Panc1 (cell line): Measurements from ENCODE around the gene EIF4E3. TPM values are rescaled to one million over a fixed set of nuclear protein-coding genes. Genes with fewer than 3 reads are reported as not detected.

Experiments
- ATAC-seq: fragments of 200-7000 bp; cut with Tn5 transposase; 2 replicates; pipeline ENCODE4 v1.9.1; 2020; ENCODE audit warnings: mild to moderate bottlenecking, moderate library complexity
- BruUV-seq: library from RNA; stranded (reverse); fragments of 400-500 nt; replicated peaks from 2 replicates; lab custom pipeline; 2021; lab: Mats Ljungman, UMichigan
- CTCF ChIA-PET: fragments of 300-600 bp; sonication (Branson Sonifier 250); formaldehyde crosslinking; loops from one replicate; lab custom pipeline; 2022; ENCODE audit warnings: antibody characterized with exemption; lab: Charles Lee
- POLR2A ChIA-PET: fragments of 300-600 bp; sonication (Branson Sonifier 250); formaldehyde crosslinking; loops from one replicate; lab custom pipeline; 2022; ENCODE audit warnings: antibody characterized with exemption; lab: Charles Lee
- DNase-seq: peaks from one replicate; pipeline ENCODE4 v3.0.0-alpha.2; 2010; ENCODE audit warnings: low read depth, low spot score
- H3K27ac ChIP-seq: 2 replicates; pipeline ENCODE4 v1.5.1; 2011; ENCODE audit warnings: mild to moderate bottlenecking, low read length, inconsistent platforms
- H3K27me3 ChIP-seq: fragments of 200-500 bp; sonication (Bioruptor generic); 2 replicates; pipeline ENCODE4 v1.6.0; 2014; ENCODE audit warnings: low read length, inconsistent platforms; ENCODE audit not compliant: control insufficient read depth, insufficient read depth
- H3K36me3 ChIP-seq: fragments of 200-500 bp; sonication (Bioruptor generic); 2 replicates; pipeline ENCODE4 v1.5.1; 2014; ENCODE audit warnings: inconsistent platforms, mild to moderate bottlenecking, low read length, moderate library complexity; ENCODE audit not compliant: control insufficient read depth, insufficient read depth
- H3K4me1 ChIP-seq: 2 replicates; pipeline ENCODE4 v1.5.1; 2011; ENCODE audit warnings: inconsistent platforms, mild to moderate bottlenecking, low read length, moderate library complexity; ENCODE audit not compliant: control insufficient read depth, insufficient read depth
- H3K4me3 ChIP-seq, 2 experiments: 2 replicates each; pipeline ENCODE4 v1.5.1; 2011 to 2012; ENCODE audit warnings: low read depth in 2 of 2, low read length in 2 of 2, mild to moderate bottlenecking in 2 of 2, inconsistent platforms in 1 of 2, moderate library complexity in 1 of 2
- H3K9me3 ChIP-seq: fragments of 200-500 bp; sonication (Bioruptor generic); 2 replicates; pipeline ENCODE4 v1.5.1; 2014; ENCODE audit warnings: low read depth, mild to moderate bottlenecking, inconsistent platforms, low read length, moderate library complexity; ENCODE audit not compliant: control insufficient read depth, insufficient read depth
- POLR2AphosphoS5 ChIP-seq: IDR thresholded peaks from 2 replicates; pipeline ENCODE4 v1.6.1; 2012; ENCODE audit warnings: mild to moderate bottlenecking, low read depth, low read length, moderate library complexity
- SIN3A ChIP-seq: IDR thresholded peaks from 2 replicates; pipeline ENCODE4 v1.6.1; 2012; ENCODE audit warnings: low read depth, mild to moderate bottlenecking, low read length, moderate library complexity, borderline replicate concordance; ENCODE audit not compliant: insufficient read depth
- TCF7L2 ChIP-seq: IDR thresholded peaks from 2 replicates; pipeline ENCODE4 v1.6.1; 2011; ENCODE audit warnings: mild to moderate bottlenecking, low read depth, low read length, inconsistent platforms
- in situ Hi-C: cut with HindIII; loops from 2 replicates; pipeline ENCODE4 v1.10.0; 2016; ENCODE audit warnings: low sequenced_read_pairs, low pct_unique_long_range_greater_than_20kb
- intact Hi-C: fragments of 100-400 bp; cut with micrococcal nuclease; formaldehyde crosslinking; loops from one replicate; pipeline ENCODE4 v1.10.0; 2022; ENCODE audit not compliant: unreplicated experiment
- total RNA-seq: library from RNA; stranded (reverse); gene quantifications from one replicate; pipeline ENCODE4 v1.2.1, GENCODE V29; 2021; ENCODE audit not compliant: unreplicated experiment
- TF ChIP-seq, protein P1 (sequence below): fragments of 450-650 bp; IDR thresholded peaks from 2 replicates; pipeline ENCODE4 v1.5.1; 2017; ENCODE audit warnings: mild to moderate bottlenecking
- TF ChIP-seq, protein P2 (sequence below), 2 experiments: IDR thresholded peaks; 2 replicates each; pipeline ENCODE4 v1.6.1; 2011 to 2012; ENCODE audit warnings: low read depth in 2 of 2, control low read depth in 1 of 2, low read length in 1 of 2, mild to moderate bottlenecking in 1 of 2, moderate library complexity in 1 of 2; ENCODE audit not compliant: insufficient read depth in 1 of 2

EIF4E3 gene
- total RNA-seq, 1 experiment from 2014 or later, result 0.39 TPM

DNA sequence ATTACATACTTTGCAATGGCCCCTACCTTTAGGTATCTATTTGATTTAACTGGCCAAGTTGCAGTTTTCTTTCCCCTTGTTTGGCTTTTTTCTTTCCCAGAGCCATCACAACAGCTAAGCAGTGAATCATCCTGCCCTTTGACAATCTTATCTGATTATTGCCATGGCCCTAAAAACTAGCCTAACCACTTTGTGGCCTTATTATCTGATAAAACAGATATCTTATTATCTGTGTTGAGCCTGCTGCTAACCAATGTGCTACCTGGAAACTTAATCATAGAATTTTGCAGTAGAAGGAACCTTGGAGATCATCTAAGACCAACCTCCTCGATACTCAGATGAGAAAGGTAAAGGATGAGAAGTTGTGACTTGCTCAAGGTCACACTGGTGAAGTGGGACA, 37.1 kb downstream of the EIF4E3 start:
- H3K27ac ChIP-seq, result no peak overlapping the region
- no peaks in the 10 kb centered on the region; the same call in 1 of the 2 replicates for H3K27me3 ChIP-seq
- BruUV-seq, result no TSS peak
- no peaks in the 10 kb centered on the region for H3K36me3 ChIP-seq
- TF ChIP-seq, protein P1, sequence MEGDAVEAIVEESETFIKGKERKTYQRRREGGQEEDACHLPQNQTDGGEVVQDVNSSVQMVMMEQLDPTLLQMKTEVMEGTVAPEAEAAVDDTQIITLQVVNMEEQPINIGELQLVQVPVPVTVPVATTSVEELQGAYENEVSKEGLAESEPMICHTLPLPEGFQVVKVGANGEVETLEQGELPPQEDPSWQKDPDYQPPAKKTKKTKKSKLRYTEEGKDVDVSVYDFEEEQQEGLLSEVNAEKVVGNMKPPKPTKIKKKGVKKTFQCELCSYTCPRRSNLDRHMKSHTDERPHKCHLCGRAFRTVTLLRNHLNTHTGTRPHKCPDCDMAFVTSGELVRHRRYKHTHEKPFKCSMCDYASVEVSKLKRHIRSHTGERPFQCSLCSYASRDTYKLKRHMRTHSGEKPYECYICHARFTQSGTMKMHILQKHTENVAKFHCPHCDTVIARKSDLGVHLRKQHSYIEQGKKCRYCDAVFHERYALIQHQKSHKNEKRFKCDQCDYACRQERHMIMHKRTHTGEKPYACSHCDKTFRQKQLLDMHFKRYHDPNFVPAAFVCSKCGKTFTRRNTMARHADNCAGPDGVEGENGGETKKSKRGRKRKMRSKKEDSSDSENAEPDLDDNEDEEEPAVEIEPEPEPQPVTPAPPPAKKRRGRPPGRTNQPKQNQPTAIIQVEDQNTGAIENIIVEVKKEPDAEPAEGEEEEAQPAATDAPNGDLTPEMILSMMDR, result no peak
- TF ChIP-seq, protein P2, sequence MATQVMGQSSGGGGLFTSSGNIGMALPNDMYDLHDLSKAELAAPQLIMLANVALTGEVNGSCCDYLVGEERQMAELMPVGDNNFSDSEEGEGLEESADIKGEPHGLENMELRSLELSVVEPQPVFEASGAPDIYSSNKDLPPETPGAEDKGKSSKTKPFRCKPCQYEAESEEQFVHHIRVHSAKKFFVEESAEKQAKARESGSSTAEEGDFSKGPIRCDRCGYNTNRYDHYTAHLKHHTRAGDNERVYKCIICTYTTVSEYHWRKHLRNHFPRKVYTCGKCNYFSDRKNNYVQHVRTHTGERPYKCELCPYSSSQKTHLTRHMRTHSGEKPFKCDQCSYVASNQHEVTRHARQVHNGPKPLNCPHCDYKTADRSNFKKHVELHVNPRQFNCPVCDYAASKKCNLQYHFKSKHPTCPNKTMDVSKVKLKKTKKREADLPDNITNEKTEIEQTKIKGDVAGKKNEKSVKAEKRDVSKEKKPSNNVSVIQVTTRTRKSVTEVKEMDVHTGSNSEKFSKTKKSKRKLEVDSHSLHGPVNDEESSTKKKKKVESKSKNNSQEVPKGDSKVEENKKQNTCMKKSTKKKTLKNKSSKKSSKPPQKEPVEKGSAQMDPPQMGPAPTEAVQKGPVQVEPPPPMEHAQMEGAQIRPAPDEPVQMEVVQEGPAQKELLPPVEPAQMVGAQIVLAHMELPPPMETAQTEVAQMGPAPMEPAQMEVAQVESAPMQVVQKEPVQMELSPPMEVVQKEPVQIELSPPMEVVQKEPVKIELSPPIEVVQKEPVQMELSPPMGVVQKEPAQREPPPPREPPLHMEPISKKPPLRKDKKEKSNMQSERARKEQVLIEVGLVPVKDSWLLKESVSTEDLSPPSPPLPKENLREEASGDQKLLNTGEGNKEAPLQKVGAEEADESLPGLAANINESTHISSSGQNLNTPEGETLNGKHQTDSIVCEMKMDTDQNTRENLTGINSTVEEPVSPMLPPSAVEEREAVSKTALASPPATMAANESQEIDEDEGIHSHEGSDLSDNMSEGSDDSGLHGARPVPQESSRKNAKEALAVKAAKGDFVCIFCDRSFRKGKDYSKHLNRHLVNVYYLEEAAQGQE (IDR thresholded peaks at IDR 0.05; ENCODE audit: insufficient read depth in 1 of 2, low read depth in 2 of 2, low read length in 1 of 2), result no peak
- no peak for TF ChIP-seq SIN3A
- no peak for TF ChIP-seq POLR2AphosphoS5
- TF ChIP-seq TCF7L2, result no peak
- H3K4me3 ChIP-seq, result no peak overlapping the region
- no peaks in the 10 kb centered on the region for H3K4me1 ChIP-seq
- ChIA-PET POLR2A (no interaction called here), CTCF (no interaction called here)
- no peaks in the 10 kb centered on the region for H3K9me3 ChIP-seq
- in situ Hi-C loops (no loop called here), intact Hi-C loops (no loop called here)
- no peak for DNase-seq
- no peak for ATAC-seq

DNA sequence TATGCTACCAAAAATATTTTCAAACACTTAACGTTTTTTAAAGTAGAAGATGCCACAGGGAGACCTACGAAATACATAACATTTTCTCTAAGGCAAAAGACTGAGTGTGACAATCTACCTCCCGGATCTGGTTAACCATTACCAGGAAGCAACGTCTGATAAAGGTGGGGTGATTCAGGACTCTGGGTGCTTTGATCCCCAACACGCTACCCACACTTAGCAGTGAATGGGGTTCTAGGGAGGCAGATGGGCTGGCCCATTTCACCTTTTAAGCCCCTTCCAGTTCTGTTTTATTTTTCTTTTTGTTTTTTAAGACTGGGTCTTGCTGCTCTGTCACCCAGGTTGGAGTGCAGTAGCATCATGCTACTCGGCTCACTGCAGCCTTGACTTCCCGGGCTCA, 39.5 kb downstream of the EIF4E3 start:
- H3K4me1 ChIP-seq, result no peaks in the 10 kb centered on the region
- BruUV-seq, result no TSS peak
- intact Hi-C loops, result no loop called here
- no peaks in the 10 kb centered on the region for H3K36me3 ChIP-seq
- TF ChIP-seq TCF7L2, result no peak
- TF ChIP-seq, protein P2 (IDR thresholded peaks at IDR 0.05; ENCODE audit: insufficient read depth in 1 of 2, low read depth in 2 of 2, low read length in 1 of 2), result no peak
- TF ChIP-seq SIN3A, result no peak
- TF ChIP-seq POLR2AphosphoS5, result no peak
- TF ChIP-seq, protein P1, result no peak
- POLR2A ChIA-PET, result no interaction called here
- no peak overlapping the region for H3K27ac ChIP-seq
- H3K27me3 ChIP-seq, result peaks cover 2% of the 10 kb centered on the region; the same call in 1 of the 2 replicates
- DNase-seq, result no peak
- in situ Hi-C loops, result no loop called here
- no peak overlapping the region for H3K4me3 ChIP-seq
- no peaks in the 10 kb centered on the region for H3K9me3 ChIP-seq
- ATAC-seq, result no peak
- CTCF ChIA-PET, result no interaction called here
